ENCODE results near the gene DRAM2. TPM values are rescaled to one million over a fixed set of nuclear protein-coding genes. Genes with fewer than 3 reads are reported as not detected.

DRAM2 gene
- total and polyA plus RNA-seq, 2 donors (not counting 1 experiment from before 2014, with no cell fraction given): 75.8 to 107 TPM

DNA sequence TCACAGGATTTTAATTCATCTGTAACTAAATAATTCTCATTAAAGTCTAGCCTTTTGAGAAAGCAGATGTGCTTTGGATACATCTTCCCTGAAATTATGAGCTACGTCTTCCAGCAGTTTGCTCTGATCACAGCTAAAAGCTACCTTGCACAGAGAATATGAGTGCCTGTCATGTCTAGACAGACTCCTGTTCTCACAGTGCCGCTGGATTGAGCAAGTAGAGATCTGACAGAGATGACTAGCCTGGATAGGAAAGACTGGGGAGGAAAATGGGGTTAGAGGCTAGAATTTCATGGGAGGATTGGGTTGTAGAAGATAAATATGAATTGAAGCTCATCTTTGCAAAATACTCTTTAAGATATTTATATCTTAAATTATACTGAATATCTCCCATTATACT, 24.3 kb upstream of the DRAM2 start:
- no peaks in the 10 kb centered on the region for H3K27me3 ChIP-seq (ENCODE audit: control insufficient read depth, insufficient read depth, low read length)
- no peak overlapping the region for H3K4me3 ChIP-seq (replicated peaks in 1 of 4; ENCODE audit: control extremely low read depth in 1 of 4, insufficient read depth in 1 of 4, low read depth in 3 of 4, low read length in 4 of 4)
- H3K4me2 ChIP-seq (ENCODE audit: extremely low read depth, insufficient read depth, low read length): no peak overlapping the region
- no peaks in the 10 kb centered on the region for H3K4me1 ChIP-seq (ENCODE audit: control insufficient read depth, extremely low read depth, insufficient read depth, low read length)
- no peak for DNase-seq (ENCODE audit: low read depth in 2 of 2)
- TF ChIP-seq, protein P1, sequence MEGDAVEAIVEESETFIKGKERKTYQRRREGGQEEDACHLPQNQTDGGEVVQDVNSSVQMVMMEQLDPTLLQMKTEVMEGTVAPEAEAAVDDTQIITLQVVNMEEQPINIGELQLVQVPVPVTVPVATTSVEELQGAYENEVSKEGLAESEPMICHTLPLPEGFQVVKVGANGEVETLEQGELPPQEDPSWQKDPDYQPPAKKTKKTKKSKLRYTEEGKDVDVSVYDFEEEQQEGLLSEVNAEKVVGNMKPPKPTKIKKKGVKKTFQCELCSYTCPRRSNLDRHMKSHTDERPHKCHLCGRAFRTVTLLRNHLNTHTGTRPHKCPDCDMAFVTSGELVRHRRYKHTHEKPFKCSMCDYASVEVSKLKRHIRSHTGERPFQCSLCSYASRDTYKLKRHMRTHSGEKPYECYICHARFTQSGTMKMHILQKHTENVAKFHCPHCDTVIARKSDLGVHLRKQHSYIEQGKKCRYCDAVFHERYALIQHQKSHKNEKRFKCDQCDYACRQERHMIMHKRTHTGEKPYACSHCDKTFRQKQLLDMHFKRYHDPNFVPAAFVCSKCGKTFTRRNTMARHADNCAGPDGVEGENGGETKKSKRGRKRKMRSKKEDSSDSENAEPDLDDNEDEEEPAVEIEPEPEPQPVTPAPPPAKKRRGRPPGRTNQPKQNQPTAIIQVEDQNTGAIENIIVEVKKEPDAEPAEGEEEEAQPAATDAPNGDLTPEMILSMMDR (conservative IDR thresholded peaks at IDR 0.05 in 1 of 2, IDR thresholded peaks at IDR 0.05 in 1 of 2; ENCODE audit: low read depth in 1 of 2, low read length in 2 of 2): no peak
- H3K9me3 ChIP-seq (ENCODE audit: control insufficient read depth, insufficient read depth, low read depth, low read length): no peaks in the 10 kb centered on the region
- H3K27ac ChIP-seq (ENCODE audit: insufficient read depth, low read length): no peak overlapping the region
- H4K20me1 ChIP-seq (ENCODE audit: control insufficient read depth, extremely low read depth, insufficient read depth, low read length): no peaks in the 10 kb centered on the region
- no peak overlapping the region for H3K9ac ChIP-seq (ENCODE audit: insufficient read depth, low read length)
- no peaks in the 10 kb centered on the region for H3K79me2 ChIP-seq (ENCODE audit: control insufficient read depth, insufficient read depth, low read length)
- H3K36me3 ChIP-seq (ENCODE audit: control insufficient read depth, insufficient read depth, low read length): peaks cover 7% of the 10 kb centered on the region
- no peak overlapping the region for H2AFZ ChIP-seq (ENCODE audit: low read length)

DNA sequence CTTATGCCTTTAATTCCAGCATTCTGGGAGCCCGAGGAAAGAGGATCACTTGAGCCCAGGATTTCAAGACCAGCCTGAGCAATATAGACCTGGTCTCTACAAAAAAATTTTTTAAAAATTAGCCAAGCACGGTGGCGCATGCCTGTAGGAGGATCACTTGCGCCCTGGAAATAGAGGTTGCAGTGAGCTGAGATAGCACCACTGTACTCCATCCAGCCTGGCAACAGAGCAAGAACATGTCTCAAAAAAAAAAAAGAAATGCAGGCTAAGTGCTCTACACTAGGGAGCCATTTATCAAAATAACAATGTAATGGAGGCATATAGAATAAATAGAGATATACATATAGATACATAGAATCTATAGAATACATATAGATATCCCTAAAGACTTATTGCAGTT, 23.5 kb upstream of the DRAM2 start:
- no peak for TF ChIP-seq EZH2 (IDR thresholded peaks at IDR 0.05; ENCODE audit: low read length, missing control alignments)
- TF ChIP-seq, protein P1 (conservative IDR thresholded peaks at IDR 0.05 in 1 of 2, IDR thresholded peaks at IDR 0.05 in 1 of 2; ENCODE audit: low read depth in 1 of 2, low read length in 2 of 2): no peak
- Histone ChIP-seq H3K4me3 (replicated peaks in 1 of 4; ENCODE audit: control extremely low read depth in 1 of 4, insufficient read depth in 1 of 4, low read depth in 3 of 4, low read length in 4 of 4) (no peak overlapping the region), H2AFZ (ENCODE audit: low read length) (no peak overlapping the region), H4K20me1 (ENCODE audit: control insufficient read depth, extremely low read depth, insufficient read depth, low read length) (no peaks in the 10 kb centered on the region), H3K4me2 (ENCODE audit: extremely low read depth, insufficient read depth, low read length) (no peak overlapping the region), H3K27me3 (ENCODE audit: control insufficient read depth, insufficient read depth, low read length) (no peaks in the 10 kb centered on the region), H3K79me2 (ENCODE audit: control insufficient read depth, insufficient read depth, low read length) (no peaks in the 10 kb centered on the region), H3K36me3 (ENCODE audit: control insufficient read depth, insufficient read depth, low read length) (peaks cover 4% of the 10 kb centered on the region), H3K9me3 (ENCODE audit: control insufficient read depth, insufficient read depth, low read depth, low read length) (no peaks in the 10 kb centered on the region), H3K4me1 (ENCODE audit: control insufficient read depth, extremely low read depth, insufficient read depth, low read length) (no peaks in the 10 kb centered on the region), H3K9ac (ENCODE audit: insufficient read depth, low read length) (no peak overlapping the region), H3K27ac (ENCODE audit: insufficient read depth, low read length) (no peak overlapping the region)
- no peak for DNase-seq (ENCODE audit: low read depth in 2 of 2)

DNA sequence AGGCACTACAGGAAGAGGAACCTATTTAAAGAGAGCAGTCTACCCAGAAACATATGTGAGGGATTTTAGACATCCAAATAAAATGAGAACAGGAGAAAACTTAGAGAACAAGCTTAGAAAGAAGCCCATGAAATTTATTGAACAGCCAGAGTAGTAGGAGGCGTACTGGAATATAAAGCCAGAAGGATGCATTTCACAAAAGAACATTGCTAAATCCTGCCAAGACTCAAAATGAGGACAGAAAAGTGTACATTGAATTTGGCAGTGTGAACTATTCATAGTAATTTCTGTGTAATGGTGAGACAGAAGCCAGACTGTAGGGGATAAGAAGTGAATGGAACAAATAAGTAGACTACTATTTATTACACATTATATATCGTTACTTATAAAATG, 22.6 kb upstream of the DRAM2 start:
- H3K9me3 ChIP-seq (ENCODE audit: control insufficient read depth, insufficient read depth, low read depth, low read length): no peaks in the 10 kb centered on the region
- H3K9ac ChIP-seq (ENCODE audit: insufficient read depth, low read length): no peak overlapping the region
- H3K79me2 ChIP-seq (ENCODE audit: control insufficient read depth, insufficient read depth, low read length): no peaks in the 10 kb centered on the region
- no peak for TF ChIP-seq EZH2 (IDR thresholded peaks at IDR 0.05; ENCODE audit: low read length, missing control alignments)
- TF ChIP-seq, protein P1 (conservative IDR thresholded peaks at IDR 0.05 in 1 of 2, IDR thresholded peaks at IDR 0.05 in 1 of 2; ENCODE audit: low read depth in 1 of 2, low read length in 2 of 2): no peak
- DNase-seq (ENCODE audit: low read depth in 2 of 2): no peak
- no peak overlapping the region for H3K27ac ChIP-seq (ENCODE audit: insufficient read depth, low read length)
- no peaks in the 10 kb centered on the region for H3K27me3 ChIP-seq (ENCODE audit: control insufficient read depth, insufficient read depth, low read length)
- no peak overlapping the region for H3K4me3 ChIP-seq (replicated peaks in 1 of 4; ENCODE audit: control extremely low read depth in 1 of 4, insufficient read depth in 1 of 4, low read depth in 3 of 4, low read length in 4 of 4)
- H4K20me1 ChIP-seq (ENCODE audit: control insufficient read depth, extremely low read depth, insufficient read depth, low read length): no peaks in the 10 kb centered on the region
- H3K36me3 ChIP-seq (ENCODE audit: control insufficient read depth, insufficient read depth, low read length): no peaks in the 10 kb centered on the region
- H3K4me2 ChIP-seq (ENCODE audit: extremely low read depth, insufficient read depth, low read length): no peak overlapping the region
- H3K4me1 ChIP-seq (ENCODE audit: control insufficient read depth, extremely low read depth, insufficient read depth, low read length): no peaks in the 10 kb centered on the region
- H2AFZ ChIP-seq (ENCODE audit: low read length): no peak overlapping the region

All from fibroblast of lung (primary cell).